HepG2 (cell line): ENCODE measurements around the gene PCNX1.

ENCODE experiments used
- CEBPB ChIP-seq: IDR thresholded peaks from 2 replicates; pipeline ENCODE4 v1.6.1; 2011; ENCODE audit warnings: low read depth, low read length, improper control_type of control experiment, borderline replicate concordance
- CREB1 ChIP-seq, 2 experiments: fragments of 450-650 bp in 1 of 2; IDR thresholded peaks; 2 replicates each; pipeline ENCODE4 v1.6.1; 2016 to 2017; ENCODE audit warnings: control low read depth in 1 of 2, mild to moderate bottlenecking in 1 of 2, missing compliant biosample characterization in 1 of 2, missing genetic modification characterization in 1 of 2
- FOXM1 ChIP-seq: sonication (generic); formaldehyde crosslinking; IDR thresholded peaks from 2 replicates; pipeline ENCODE4 v1.5.0; 2020; ENCODE audit warnings: missing genetic modification reagents
- POLR2A ChIP-seq, 2 experiments: IDR thresholded peaks; 2 replicates each; pipeline ENCODE4 v1.6.1; 2011; ENCODE audit warnings: low read depth in 2 of 2, low read length in 2 of 2, mild to moderate bottlenecking in 1 of 2, moderate library complexity in 1 of 2; ENCODE audit not compliant: insufficient read depth in 1 of 2
- RXRB ChIP-seq: IDR thresholded peaks from 2 replicates; pipeline ENCODE4 v1.6.1; 2016; ENCODE audit warnings: borderline replicate concordance, missing genetic modification reagents, missing compliant biosample characterization
- SMAD3 ChIP-seq: sonication (generic); formaldehyde crosslinking; IDR thresholded peaks from 2 replicates; pipeline ENCODE4 v1.4.0; 2020; ENCODE audit warnings: missing genetic modification reagents
- SP1 ChIP-seq, 2 experiments: fragments of 450-650 bp in 1 of 2; sonication (generic) in 1 of 2; formaldehyde crosslinking in 1 of 2; IDR thresholded peaks; 2 replicates each; pipeline versions ENCODE4 v1.4.0 to v1.6.1; 2016 to 2020; ENCODE audit warnings: missing genetic modification reagents in 1 of 2
- SP2 ChIP-seq: sonication (generic); formaldehyde crosslinking; IDR thresholded peaks from 2 replicates; pipeline ENCODE4 v1.5.1; 2020; ENCODE audit warnings: mild to moderate bottlenecking, missing genetic modification reagents
- TAF15 ChIP-seq: fragments of 200-400 bp; formaldehyde crosslinking; IDR thresholded peaks from one replicate; pipeline ENCODE4 v1.6.1; 2018; ENCODE audit warnings: mild to moderate bottlenecking, low read depth, low read length; ENCODE audit not compliant: poor library complexity, severe bottlenecking
- TBP ChIP-seq: sonication (generic); formaldehyde crosslinking; IDR thresholded peaks from 2 replicates; pipeline ENCODE4 v1.5.0; 2020; ENCODE audit warnings: missing genetic modification reagents
- ZNF12 ChIP-seq: sonication (generic); formaldehyde crosslinking; IDR thresholded peaks from 2 replicates; pipeline ENCODE4 v1.5.0; 2020; ENCODE audit warnings: missing genetic modification reagents
- TF ChIP-seq, protein P1 (sequence below): sonication (generic); formaldehyde crosslinking; IDR thresholded peaks from 2 replicates; pipeline ENCODE4 v1.4.0; 2020; ENCODE audit warnings: missing genetic modification reagents
- TF ChIP-seq, protein P2 (sequence below): sonication (generic); formaldehyde crosslinking; conservative IDR thresholded peaks from 2 replicates; pipeline ENCODE4 v1.4.0; 2020; ENCODE audit warnings: missing genetic modification reagents

DNA sequence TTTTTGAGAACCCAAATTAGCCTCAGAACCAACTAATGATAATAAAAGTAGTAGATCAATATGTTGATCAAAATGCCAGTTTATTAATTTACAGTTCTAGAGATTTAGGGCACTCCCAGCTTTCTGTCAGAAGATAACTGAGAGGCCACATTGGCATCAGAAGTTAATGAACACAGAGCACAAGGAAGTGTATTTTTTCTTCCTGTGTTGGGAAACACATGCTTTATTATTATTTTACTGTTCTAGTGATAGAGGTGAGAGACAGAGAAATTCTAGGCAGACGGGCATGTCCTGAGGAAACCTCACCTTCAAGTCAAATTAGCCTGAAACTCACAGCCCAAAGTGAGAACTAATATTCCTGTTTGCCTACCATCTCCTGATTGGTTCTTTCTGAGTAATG lies 213.7 kb downstream of the PCNX1 start:
- TF ChIP-seq CEBPB (no peak), FOXM1 (CRISPR knock-in tag) (no peak), TAF15 (no peak), ZNF12 (CRISPR knock-in tag) (no peak), POLR2A (IDR thresholded peaks at IDR 0.05; ENCODE audit: insufficient read depth in 1 of 2, low read depth in 2 of 2, low read length in 2 of 2) (no peak), SP1 (IDR thresholded peaks at IDR 0.05) (no peak), SP1 (CRISPR knock-in tag; IDR thresholded peaks at IDR 0.05) (no peak), SMAD3 (CRISPR knock-in tag) (no peak), TBP (no peak), CREB1 (IDR thresholded peaks at IDR 0.05) (no peak), CREB1 (CRISPR knock-in tag; IDR thresholded peaks at IDR 0.05) (no peak), RXRB (CRISPR knock-in tag) (no peak), SP2 (CRISPR knock-in tag) (no peak)
- TF ChIP-seq, protein P1, sequence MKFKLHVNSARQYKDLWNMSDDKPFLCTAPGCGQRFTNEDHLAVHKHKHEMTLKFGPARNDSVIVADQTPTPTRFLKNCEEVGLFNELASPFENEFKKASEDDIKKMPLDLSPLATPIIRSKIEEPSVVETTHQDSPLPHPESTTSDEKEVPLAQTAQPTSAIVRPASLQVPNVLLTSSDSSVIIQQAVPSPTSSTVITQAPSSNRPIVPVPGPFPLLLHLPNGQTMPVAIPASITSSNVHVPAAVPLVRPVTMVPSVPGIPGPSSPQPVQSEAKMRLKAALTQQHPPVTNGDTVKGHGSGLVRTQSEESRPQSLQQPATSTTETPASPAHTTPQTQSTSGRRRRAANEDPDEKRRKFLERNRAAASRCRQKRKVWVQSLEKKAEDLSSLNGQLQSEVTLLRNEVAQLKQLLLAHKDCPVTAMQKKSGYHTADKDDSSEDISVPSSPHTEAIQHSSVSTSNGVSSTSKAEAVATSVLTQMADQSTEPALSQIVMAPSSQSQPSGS (CRISPR knock-in tag), result no peak
- TF ChIP-seq, protein P2, sequence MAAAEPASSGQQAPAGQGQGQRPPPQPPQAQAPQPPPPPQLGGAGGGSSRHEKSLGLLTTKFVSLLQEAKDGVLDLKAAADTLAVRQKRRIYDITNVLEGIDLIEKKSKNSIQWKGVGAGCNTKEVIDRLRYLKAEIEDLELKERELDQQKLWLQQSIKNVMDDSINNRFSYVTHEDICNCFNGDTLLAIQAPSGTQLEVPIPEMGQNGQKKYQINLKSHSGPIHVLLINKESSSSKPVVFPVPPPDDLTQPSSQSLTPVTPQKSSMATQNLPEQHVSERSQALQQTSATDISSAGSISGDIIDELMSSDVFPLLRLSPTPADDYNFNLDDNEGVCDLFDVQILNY (CRISPR knock-in tag), result no peak
